Measurements from ENCODE around the gene CLDN2.

GRCh38 chrX:106949366-106949765 is 29.2 kb downstream of the CLDN2 start:
- TF ChIP-seq CTCF (IDR thresholded peaks at IDR 0.05; ENCODE audit: low read length) (no peak), EZH2 (optimal IDR thresholded peaks at IDR 0.05; ENCODE audit: low read depth, low read length) (no peak), EZH2phosphoT487 (IDR thresholded peaks at IDR 0.05; ENCODE audit: low read length) (no peak)

All from MM.1S (cell line).